GM06990 (cell line): Measurements from ENCODE around the gene NKX6-2.
"Not testable (repeated sequence)": the region's sequence is repeated elsewhere in the genome, so short reads cannot be mapped to it uniquely, and the experiment has no call there.

Experiments used
- DNase-seq: peaks from one replicate; pipeline ENCODE4 v3.0.0-alpha.2; 2011; ENCODE audit not compliant: insufficient read length; ENCODE audit errors: extremely low read depth
- H3K27me3 ChIP-seq: replicated peaks from 2 replicates; pipeline ENCODE4 v1.6.0; 2011; ENCODE audit warnings: low read length; ENCODE audit not compliant: control insufficient read depth, insufficient read depth
- H3K36me3 ChIP-seq: 2 replicates; pipeline ENCODE4 v1.5.1; 2011; ENCODE audit warnings: low read length; ENCODE audit not compliant: control insufficient read depth, insufficient read depth
- H3K4me3 ChIP-seq: replicated peaks from 2 replicates; pipeline ENCODE4 v1.5.1; 2011; ENCODE audit warnings: low read depth, mild to moderate bottlenecking, control low read depth, low read length
- TF ChIP-seq, protein P1 (sequence below): IDR thresholded peaks from 2 replicates; pipeline ENCODE4 v1.5.1; 2011; ENCODE audit warnings: low read length, control low read depth, mild to moderate bottlenecking, inconsistent platforms; ENCODE audit not compliant: insufficient read depth, poor library complexity, severe bottlenecking

NKX6-2 gene

GRCh38 chr10:132745511-132745910, 40.4 kb downstream of the NKX6-2 start:
- DNase-seq = no peak
- Histone ChIP-seq H3K4me3 (no peak overlapping the region), H3K27me3 (no peaks in the 10 kb centered on the region), H3K36me3 (peaks cover 3% of the 10 kb centered on the region)
- TF ChIP-seq, protein P1, sequence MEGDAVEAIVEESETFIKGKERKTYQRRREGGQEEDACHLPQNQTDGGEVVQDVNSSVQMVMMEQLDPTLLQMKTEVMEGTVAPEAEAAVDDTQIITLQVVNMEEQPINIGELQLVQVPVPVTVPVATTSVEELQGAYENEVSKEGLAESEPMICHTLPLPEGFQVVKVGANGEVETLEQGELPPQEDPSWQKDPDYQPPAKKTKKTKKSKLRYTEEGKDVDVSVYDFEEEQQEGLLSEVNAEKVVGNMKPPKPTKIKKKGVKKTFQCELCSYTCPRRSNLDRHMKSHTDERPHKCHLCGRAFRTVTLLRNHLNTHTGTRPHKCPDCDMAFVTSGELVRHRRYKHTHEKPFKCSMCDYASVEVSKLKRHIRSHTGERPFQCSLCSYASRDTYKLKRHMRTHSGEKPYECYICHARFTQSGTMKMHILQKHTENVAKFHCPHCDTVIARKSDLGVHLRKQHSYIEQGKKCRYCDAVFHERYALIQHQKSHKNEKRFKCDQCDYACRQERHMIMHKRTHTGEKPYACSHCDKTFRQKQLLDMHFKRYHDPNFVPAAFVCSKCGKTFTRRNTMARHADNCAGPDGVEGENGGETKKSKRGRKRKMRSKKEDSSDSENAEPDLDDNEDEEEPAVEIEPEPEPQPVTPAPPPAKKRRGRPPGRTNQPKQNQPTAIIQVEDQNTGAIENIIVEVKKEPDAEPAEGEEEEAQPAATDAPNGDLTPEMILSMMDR = no peak

DNA sequence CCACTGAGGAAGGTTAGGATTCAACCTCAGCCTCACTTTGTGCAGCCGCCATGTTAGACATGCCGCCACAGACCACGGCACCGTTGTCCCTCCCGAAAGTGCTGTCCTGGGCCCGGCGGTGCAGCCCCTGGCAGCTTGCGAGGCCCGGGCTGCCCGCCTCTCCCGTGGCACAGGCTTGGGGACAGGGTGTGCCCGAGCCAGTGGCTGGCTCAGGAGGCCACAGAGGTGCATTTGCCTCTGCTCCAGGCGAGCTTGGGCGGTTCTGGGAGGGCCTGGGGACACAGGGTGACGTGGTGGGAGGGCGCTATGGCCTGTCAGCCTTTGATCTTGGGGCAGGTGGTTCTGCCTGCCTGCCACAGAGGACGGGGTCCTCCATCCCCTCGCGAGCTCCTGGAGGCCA, 41.1 kb downstream of the NKX6-2 start:
- DNase-seq = no peak
- H3K4me3 ChIP-seq = no peak overlapping the region
- H3K27me3 ChIP-seq = no peaks in the 10 kb centered on the region
- TF ChIP-seq, protein P1 = no peak
- peaks cover 2% of the 10 kb centered on the region for H3K36me3 ChIP-seq

GRCh38 chr10:132743925-132744490, 41.9 kb downstream of the NKX6-2 start:
- H3K4me3 ChIP-seq = no peak overlapping the region
- TF ChIP-seq, protein P1 = no peak
- no peak for DNase-seq
- no peaks in the 10 kb centered on the region for H3K27me3 ChIP-seq
- no peaks in the 10 kb centered on the region for H3K36me3 ChIP-seq

- H3K4me3 ChIP-seq, H3K36me3 ChIP-seq, DNase-seq, H3K27me3 ChIP-seq: not testable (repeated sequence)
These were observed 42.6 kb downstream of the NKX6-2 start for GRCh38 chr10:132743196-132743924.

GRCh38 chr10:132742837-132743194, 43.1 kb downstream of the NKX6-2 start:
- no peaks in the 10 kb centered on the region for H3K36me3 ChIP-seq
- no peak overlapping the region for H3K4me3 ChIP-seq
- DNase-seq = no peak
- H3K27me3 ChIP-seq = no peaks in the 10 kb centered on the region
- TF ChIP-seq, protein P1 = no peak

DNA sequence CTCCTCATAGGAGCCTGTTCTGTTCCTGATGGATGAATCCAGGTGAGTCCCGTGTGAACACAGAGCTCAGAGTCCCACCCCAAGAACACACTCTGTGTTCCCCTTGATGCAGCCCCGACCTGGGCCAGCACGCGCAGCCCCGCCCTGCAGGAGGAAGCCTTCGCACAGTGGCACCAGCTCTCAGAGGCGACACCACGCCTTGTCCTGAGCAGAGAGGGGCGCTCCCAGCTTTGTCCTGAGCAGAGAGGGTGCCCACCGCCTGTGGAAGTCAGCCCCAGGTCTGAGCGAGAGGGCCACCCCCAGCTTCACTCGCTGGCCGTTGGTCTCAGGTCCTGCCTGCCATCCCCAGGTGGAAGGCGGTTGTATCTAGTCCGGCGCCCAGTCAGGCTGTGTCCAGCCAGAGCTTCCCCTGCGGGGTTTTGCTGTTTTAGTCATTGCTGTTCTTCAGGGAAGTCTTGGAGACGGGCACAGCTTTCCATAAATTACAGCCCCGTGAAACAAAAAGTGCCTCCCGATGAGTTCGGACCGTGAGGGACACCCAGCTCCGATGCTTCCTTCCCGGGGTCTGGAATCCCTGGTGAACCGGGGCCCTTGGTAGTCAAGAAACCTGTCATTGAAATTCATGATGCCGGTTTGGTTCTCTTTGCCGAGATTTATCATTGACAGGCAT, 43.6 kb downstream of the NKX6-2 start:
- H3K4me3 ChIP-seq = no peak overlapping the region
- no peaks in the 10 kb centered on the region for H3K36me3 ChIP-seq
- no peaks in the 10 kb centered on the region for H3K27me3 ChIP-seq
- no peak for DNase-seq
- TF ChIP-seq, protein P1 = no peak
